Right lobe of liver (tissue), 6 donors: ENCODE data around the gene CECR2. TPM values are rescaled to one million over a fixed set of nuclear protein-coding genes. Genes with fewer than 3 reads are reported as not detected.
A peak's percentile ranks its signal among the peaks of the same experiment; 100 is the strongest.

Experiments
- ATAC-seq, 4 donors: fragments of 200-7000 bp; cut with Tn5 transposase; one replicate each; pipeline ENCODE4 v1.9.1; 2020; ENCODE audit warnings: mild to moderate bottlenecking in 4 of 4, moderate library complexity in 4 of 4
- DNase-seq, 3 donors: peaks; one replicate each; pipeline ENCODE4 v3.0.0-alpha.2; 2020
- H3K27ac ChIP-seq, 3 donors: fragments of 200-600 bp; one replicate each; pipeline ENCODE4 v1.8.0; 2022
- H3K27me3 ChIP-seq, 2 donors: fragments of 200-600 bp; one replicate each; pipeline ENCODE4 v1.8.0; 2022
- H3K36me3 ChIP-seq, 4 donors: fragments of 200-600 bp; sonication (generic) in 1 of 4; one replicate each; pipeline versions ENCODE4 v1.5.1 to v1.8.0; 2017 to 2022; ENCODE audit warnings: control low read depth in 1 of 4
- H3K4me1 ChIP-seq, 4 donors: fragments of 200-600 bp; sonication (generic) in 1 of 4; one replicate each; pipeline versions ENCODE4 v1.5.1 to v1.8.0; 2017 to 2022; ENCODE audit warnings: control low read depth in 1 of 4
- H3K4me3 ChIP-seq, 3 donors: fragments of 200-600 bp; one replicate each; pipeline ENCODE4 v1.8.0; 2022
- H3K9me3 ChIP-seq, 4 donors: fragments of 200-600 bp; sonication (generic) in 1 of 4; one replicate each; pipeline versions ENCODE4 v1.5.1 to v1.8.0; 2017 to 2022; ENCODE audit warnings: control low read depth in 1 of 4
- POLR2A ChIP-seq: fragments of 450-650 bp; IDR thresholded peaks from one replicate; pipeline ENCODE4 v1.6.1; 2017; ENCODE audit warnings: antibody characterized with exemption, mild to moderate bottlenecking
- WGBS: methylation state at CpG from one replicate; pipeline ENCODE4 v1.1.6; 2018; ENCODE audit warnings: low coverage, low lambda C conversion rate; ENCODE audit not compliant: insufficient coverage; ENCODE audit errors: missing lambda C conversion rate; 5-methylcytosine and 5-hydroxymethylcytosine counted together
- intact Hi-C, 2 donors: fragments of 100-400 bp; cut with DNase I; formaldehyde crosslinking; loops; one replicate each; pipeline versions ENCODE4 v1.11.2 to v1.14.1; 2022
- total RNA-seq, 6 experiments: library from RNA; depleted of rRNA in 2 of 6; stranded (reverse); fragments of >200 nt in 2 of 6; fragmentation: NEBNext Ultra II Directional in 3 of 6; extraction: Animal tissue kit (Norgen Biotek cat#: 25700) in 3 of 6; gene quantifications; one replicate each; pipeline versions ENCODE4 v1.1.0 to v1.2.4, GENCODE V29; 2016 to 2023
- TF ChIP-seq, protein P1 (sequence below), 4 donors: fragments of 200-600 bp in 3 of 4; fragments of 450-650 bp in 1 of 4; IDR thresholded peaks; one replicate each; pipeline versions ENCODE4 v1.5.1 to v1.8.0; 2016 to 2022; ENCODE audit warnings: antibody characterized with exemption in 4 of 4, mild to moderate bottlenecking in 2 of 4
- donor health status: DM: no; HTN: yes; CAD: no.
- donor health status: DM: no; HTN: no; CAD: no.
- donor health status: DM: no; HTN: no; CAD: no.
- donor health status: DM: no; HTN: yes; CAD: no.
- donor health status: DM: no; HTN: yes; CAD: no.

CECR2 gene
- total RNA-seq, 6 experiments from 2014 or later = 4.9 to 12.3 (median 10.0) TPM

DNA sequence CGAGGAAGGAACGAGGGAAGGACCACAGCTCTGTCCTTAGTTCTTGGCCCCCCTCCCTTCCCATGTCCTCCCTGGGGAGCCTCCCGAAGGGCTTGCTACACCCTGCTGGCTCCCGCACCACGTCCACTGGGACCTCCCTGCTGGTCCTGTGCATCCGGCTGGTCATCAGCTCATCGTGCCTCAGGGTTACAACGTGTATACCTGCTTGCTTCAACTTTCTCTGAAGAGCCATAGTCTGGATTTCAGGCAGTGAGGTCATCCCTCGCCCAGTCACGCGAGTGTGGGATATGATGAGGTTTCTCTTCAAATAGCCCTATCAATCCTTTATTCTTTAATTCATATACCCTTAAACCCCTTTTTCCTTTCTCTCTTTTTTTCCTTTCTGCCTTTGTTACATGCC, 21.5 kb upstream of the CECR2 start:
- Histone ChIP-seq H3K9me3 (no peaks in the 10 kb centered on the region), H3K36me3 (no peaks in the 10 kb centered on the region), H3K4me1 (peaks cover 0 to 18% (median 6%) of the 10 kb centered on the region in 4 donors), H3K27me3 (no peaks in the 10 kb centered on the region), H3K27ac (no peak overlapping the region), H3K4me3 (no peak overlapping the region)
- intact Hi-C loops = no loop called here
- 88% methylated on average over 5 of the region's 11 CpGs for WGBS
- no peak for DNase-seq
- ATAC-seq = no peak
- TF ChIP-seq, protein P1, sequence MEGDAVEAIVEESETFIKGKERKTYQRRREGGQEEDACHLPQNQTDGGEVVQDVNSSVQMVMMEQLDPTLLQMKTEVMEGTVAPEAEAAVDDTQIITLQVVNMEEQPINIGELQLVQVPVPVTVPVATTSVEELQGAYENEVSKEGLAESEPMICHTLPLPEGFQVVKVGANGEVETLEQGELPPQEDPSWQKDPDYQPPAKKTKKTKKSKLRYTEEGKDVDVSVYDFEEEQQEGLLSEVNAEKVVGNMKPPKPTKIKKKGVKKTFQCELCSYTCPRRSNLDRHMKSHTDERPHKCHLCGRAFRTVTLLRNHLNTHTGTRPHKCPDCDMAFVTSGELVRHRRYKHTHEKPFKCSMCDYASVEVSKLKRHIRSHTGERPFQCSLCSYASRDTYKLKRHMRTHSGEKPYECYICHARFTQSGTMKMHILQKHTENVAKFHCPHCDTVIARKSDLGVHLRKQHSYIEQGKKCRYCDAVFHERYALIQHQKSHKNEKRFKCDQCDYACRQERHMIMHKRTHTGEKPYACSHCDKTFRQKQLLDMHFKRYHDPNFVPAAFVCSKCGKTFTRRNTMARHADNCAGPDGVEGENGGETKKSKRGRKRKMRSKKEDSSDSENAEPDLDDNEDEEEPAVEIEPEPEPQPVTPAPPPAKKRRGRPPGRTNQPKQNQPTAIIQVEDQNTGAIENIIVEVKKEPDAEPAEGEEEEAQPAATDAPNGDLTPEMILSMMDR (IDR thresholded peaks at IDR 0.05) = no peak
- TF ChIP-seq POLR2A = no peak

DNA sequence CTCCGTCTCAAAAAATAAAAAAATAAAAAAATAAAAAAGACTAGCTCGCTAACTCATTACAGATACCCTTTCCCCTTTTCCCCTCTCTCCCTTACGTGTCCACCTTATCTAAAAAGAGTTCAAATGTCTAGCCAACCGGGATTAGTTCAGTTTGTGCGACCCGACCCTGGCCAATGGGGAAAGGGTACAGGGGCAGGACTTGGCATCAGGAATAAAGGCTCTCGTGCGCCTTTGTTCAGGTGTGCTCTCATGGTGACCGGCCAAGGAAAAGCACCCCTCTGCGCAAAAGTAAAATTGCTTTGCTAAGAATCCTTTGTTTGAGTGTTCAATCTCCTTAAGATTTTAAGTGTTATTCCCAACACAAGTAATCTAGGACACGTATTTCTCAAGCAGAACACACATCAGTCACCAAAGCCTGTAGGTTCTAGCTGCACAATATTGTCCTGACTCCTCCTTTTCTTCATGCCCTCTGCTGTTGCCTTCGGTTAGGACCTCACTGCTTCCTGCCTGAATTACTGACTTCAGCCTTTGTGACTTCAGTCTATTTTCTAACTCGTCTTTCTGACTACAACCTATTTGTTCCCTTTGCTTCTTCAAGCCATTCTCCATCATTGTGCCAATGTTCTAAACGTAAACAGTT, 20.7 kb upstream of the CECR2 start:
- Histone ChIP-seq H3K36me3 (no peaks in the 10 kb centered on the region), H3K9me3 (no peaks in the 10 kb centered on the region), H3K27me3 (no peaks in the 10 kb centered on the region), H3K27ac (peak overlapping the region in 1 of 3 donors; percentile 43), H3K4me1 (peaks cover 0 to 22% (median 8%) of the 10 kb centered on the region in 4 donors), H3K4me3 (no peak overlapping the region)
- ATAC-seq = peak in 3 of 4 donors; percentile 29 to 44 (median 41)
- intact Hi-C loops = no loop called here
- DNase-seq = peak in 1 of 3 donors; percentile 57
- 49% methylated on average over 14 of the region's 14 CpGs for WGBS
- TF ChIP-seq, protein P1 (IDR thresholded peaks at IDR 0.05) = no peak
- TF ChIP-seq POLR2A = no peak

GRCh38 chr22:17349172-17349571, 20.1 kb upstream of the CECR2 start:
- H3K9me3 ChIP-seq = no peaks in the 10 kb centered on the region
- ATAC-seq = peak; percentile 3 to 56 (median 41)
- no peaks in the 10 kb centered on the region for H3K36me3 ChIP-seq
- 31% methylated on average over 10 of the region's 10 CpGs for WGBS
- H3K27ac ChIP-seq = peak overlapping the region in 1 of 3 donors; percentile 43
- DNase-seq = no peak
- intact Hi-C loops = no loop called here
- H3K27me3 ChIP-seq = no peaks in the 10 kb centered on the region
- peak overlapping the region in 1 of 3 donors; percentile 26 for H3K4me3 ChIP-seq
- peaks cover 0 to 22% (median 8%) of the 10 kb centered on the region in 4 donors for H3K4me1 ChIP-seq
- TF ChIP-seq, protein P1 (IDR thresholded peaks at IDR 0.05) = no peak
- no peak for TF ChIP-seq POLR2A

GRCh38 chr22:17350292-17350691, 19.0 kb upstream of the CECR2 start:
- WGBS = 94% methylated on average over 2 of the region's 3 CpGs
- DNase-seq (no peak), ATAC-seq (no peak)
- Histone ChIP-seq H3K36me3 (no peaks in the 10 kb centered on the region), H3K27ac (no peak overlapping the region), H3K4me3 (no peak overlapping the region), H3K9me3 (no peaks in the 10 kb centered on the region), H3K4me1 (peaks cover 0 to 22% (median 8%) of the 10 kb centered on the region in 4 donors), H3K27me3 (no peaks in the 10 kb centered on the region)
- no peak for TF ChIP-seq POLR2A
- TF ChIP-seq, protein P1 (IDR thresholded peaks at IDR 0.05) = no peak
- intact Hi-C loops = no loop called here
